Testis (tissue), 3 donors: ENCODE results near the gene AGRN. TPM values are rescaled to one million over a fixed set of nuclear protein-coding genes. Genes with fewer than 3 reads are reported as not detected.
"Not testable (repeated sequence)": the region's sequence is repeated elsewhere in the genome, so short reads cannot be mapped to it uniquely, and the experiment has no call there.

Experiments used
- DNase-seq: peaks from one replicate; pipeline ENCODE4 v3.0.0-alpha.2; 2019
- H3K27ac ChIP-seq, 2 donors: fragments of 200-600 bp; sonication (generic); one replicate each; pipeline ENCODE4 v1.5.1; 2019
- H3K27me3 ChIP-seq: fragments of 200-600 bp; sonication (generic); one replicate; pipeline ENCODE4 v1.5.1; 2019
- H3K36me3 ChIP-seq: fragments of 200-600 bp; sonication (generic); one replicate; pipeline ENCODE4 v1.5.1; 2017; ENCODE audit warnings: low read depth; ENCODE audit errors: missing control alignments
- H3K4me1 ChIP-seq: fragments of 200-600 bp; sonication (generic); one replicate; pipeline ENCODE4 v1.5.1; 2019
- H3K4me3 ChIP-seq, 2 donors: fragments of 200-600 bp; sonication (generic); one replicate each; pipeline ENCODE4 v1.5.1; 2017 to 2019
- H3K9me3 ChIP-seq: fragments of 200-600 bp; sonication (generic); one replicate; pipeline ENCODE4 v1.5.1; 2017
- CTCF ChIP-seq, 3 experiments: fragments of 450-650 bp in 2 of 3; fragments of 200-600 bp in 1 of 3; sonication (generic) in 1 of 3; IDR thresholded peaks; one replicate each; pipeline ENCODE4 v1.5.1; 2016 to 2019; ENCODE audit warnings: antibody characterized with exemption in 3 of 3, mild to moderate bottlenecking in 2 of 3, moderate library complexity in 1 of 3
- POLR2A ChIP-seq: fragments of 450-650 bp; IDR thresholded peaks from one replicate; pipeline ENCODE4 v1.6.1; 2017; ENCODE audit warnings: antibody characterized with exemption, mild to moderate bottlenecking, moderate library complexity
- WGBS, 2 donors: methylation state at CpG; one replicate each; pipeline ENCODE4 v1.1.5; 2018; 5-methylcytosine and 5-hydroxymethylcytosine counted together
- intact Hi-C: fragments of 100-400 bp; cut with DNase I; formaldehyde crosslinking; loops from one replicate; pipeline ENCODE4 v1.15.1; 2023; ENCODE audit warnings: low total_unique reads
- polyA plus RNA-seq: library from polyadenylated mRNA; stranded (reverse); fragments of 350-450 nt; fragmentation: Illumina TruSeq; extraction: RNeasy Lipid Tissue Mini Kit (QIAGEN cat#74804); gene quantifications from one replicate; pipeline ENCODE4 v1.2.3, GENCODE V29; 2014; ENCODE audit warnings: low read depth, low replicate concordance; ENCODE audit not compliant: insufficient read depth
- total RNA-seq, 2 donors: library from RNA; depleted of rRNA; stranded (reverse); fragments of >200 nt; gene quantifications; one replicate each; pipeline ENCODE4 v1.2.3, GENCODE V29; 2016

The AGRN gene
- total and polyA plus RNA-seq, 3 donors from 2014 or later: 48.9 to 108 (median 99.4) TPM

- H3K36me3 ChIP-seq: no peaks in the 10 kb centered on the region
- no peak overlapping the region for H3K27ac ChIP-seq
- intact Hi-C loops: no loop called here
- no peak for DNase-seq
- H3K9me3 ChIP-seq: no peaks in the 10 kb centered on the region
- no peaks in the 10 kb centered on the region for H3K4me1 ChIP-seq
- H3K27me3 ChIP-seq: no peaks in the 10 kb centered on the region
- no peak overlapping the region for H3K4me3 ChIP-seq
- WGBS, 2 donors: 91 to 94% methylated on average over 14 of the region's 14 CpGs
- no peak for TF ChIP-seq POLR2A
Measured at GRCh38 chr1:1092894-1093609, 73.1 kb downstream of the AGRN start.

- TF ChIP-seq POLR2A (no peak), CTCF (IDR thresholded peaks at IDR 0.05) (no peak)
- intact Hi-C loops: no loop called here
- Histone ChIP-seq H3K9me3 (no peaks in the 10 kb centered on the region), H3K27ac (no peak overlapping the region), H3K36me3 (no peaks in the 10 kb centered on the region), H3K4me1 (no peaks in the 10 kb centered on the region), H3K27me3 (no peaks in the 10 kb centered on the region), H3K4me3 (no peak overlapping the region)
- no peak for DNase-seq
- WGBS, 2 donors: 90 to 93% methylated on average over 9 to 10 of the region's 10 CpGs
Measured at GRCh38 chr1:1093610-1093943, 73.7 kb downstream of the AGRN start.

DNA sequence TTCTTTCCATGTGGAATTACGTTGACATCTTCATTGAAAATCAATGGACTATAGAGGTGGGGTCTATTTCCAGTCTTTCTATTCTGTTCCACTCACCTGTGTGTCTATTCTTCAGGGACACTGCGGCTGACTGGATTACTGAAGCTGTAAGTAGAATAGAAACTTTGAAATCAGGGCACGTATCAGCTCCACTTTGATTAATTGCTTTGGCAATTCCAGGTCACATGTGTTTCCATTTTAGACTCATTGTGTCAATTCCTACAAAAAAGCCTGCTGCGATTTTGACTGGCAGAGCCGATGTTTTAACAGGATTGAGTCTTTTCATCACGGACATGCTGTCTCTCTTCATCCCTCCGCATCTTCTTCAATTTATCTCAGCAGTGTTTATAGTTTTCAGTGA, 75.1 kb downstream of the AGRN start:
- H3K27ac ChIP-seq: no peak overlapping the region
- intact Hi-C loops: no loop called here
- H3K9me3 ChIP-seq: no peaks in the 10 kb centered on the region
- TF ChIP-seq POLR2A: no peak
- TF ChIP-seq CTCF (IDR thresholded peaks at IDR 0.05): no peak
- DNase-seq: no peak
- no peaks in the 10 kb centered on the region for H3K27me3 ChIP-seq
- H3K36me3 ChIP-seq: no peaks in the 10 kb centered on the region
- no peaks in the 10 kb centered on the region for H3K4me1 ChIP-seq
- no peak overlapping the region for H3K4me3 ChIP-seq
- WGBS, 2 donors: 91 to 93% methylated on average over 7 of the region's 7 CpGs

GRCh38 chr1:1096136-1096535, 76.2 kb downstream of the AGRN start:
- H3K36me3 ChIP-seq, DNase-seq, H3K27ac ChIP-seq, H3K9me3 ChIP-seq, intact Hi-C loops, H3K4me1 ChIP-seq, H3K4me3 ChIP-seq, H3K27me3 ChIP-seq: not testable (repeated sequence)
- 92 to 96% methylated on average over 5 of the region's 5 CpGs for WGBS, 2 donors

- DNase-seq: no peak
- Histone ChIP-seq H3K27ac (no peak overlapping the region), H3K27me3 (no peaks in the 10 kb centered on the region), H3K9me3 (no peaks in the 10 kb centered on the region), H3K4me3 (no peak overlapping the region), H3K4me1 (no peaks in the 10 kb centered on the region), H3K36me3 (no peaks in the 10 kb centered on the region)
- no peak for TF ChIP-seq POLR2A
- no peak for TF ChIP-seq CTCF (IDR thresholded peaks at IDR 0.05)
- intact Hi-C loops: no loop called here
- WGBS, 2 donors: 85 to 93% methylated on average over 18 of the region's 18 CpGs
Measured at GRCh38 chr1:1098681-1099421, 78.9 kb downstream of the AGRN start.
